HT-29 (cell line): Measurements from ENCODE around the gene IGFBP4. TPM values are rescaled to one million over a fixed set of nuclear protein-coding genes. Genes with fewer than 3 reads are reported as not detected.
"Not testable (repeated sequence)": the region's sequence is repeated elsewhere in the genome, so short reads cannot be mapped to it uniquely, and the experiment has no call there.

Experiments
- DNase-seq: peaks from one replicate; pipeline ENCODE4 v3.0.0-alpha.2; 2015; ENCODE audit warnings: low spot score
- total RNA-seq: library from RNA; depleted of rRNA; stranded (reverse); fragments of >200 nt; shearing (Covaris generic); gene quantifications from 2 replicates; pipeline ENCODE4 v1.2.3, GENCODE V29; 2014; rRNA removed

IGFBP4 gene
- total RNA-seq, result 62.5 and 69.6 TPM in 2 replicates

GRCh38 chr17:40443196-40443987 is at the start of gene IGFBP4:
Gene IGFBP4, plus strand, starts transcription at chr17:40443450. Its CDS starts 286 bp downstream, at chr17:40443736.
- peak; percentile 70 for DNase-seq

- DNase-seq, result peak; percentile 66
Observed at GRCh38 chr17:40399185-40399584, 44.1 kb upstream of the IGFBP4 start.

DNA sequence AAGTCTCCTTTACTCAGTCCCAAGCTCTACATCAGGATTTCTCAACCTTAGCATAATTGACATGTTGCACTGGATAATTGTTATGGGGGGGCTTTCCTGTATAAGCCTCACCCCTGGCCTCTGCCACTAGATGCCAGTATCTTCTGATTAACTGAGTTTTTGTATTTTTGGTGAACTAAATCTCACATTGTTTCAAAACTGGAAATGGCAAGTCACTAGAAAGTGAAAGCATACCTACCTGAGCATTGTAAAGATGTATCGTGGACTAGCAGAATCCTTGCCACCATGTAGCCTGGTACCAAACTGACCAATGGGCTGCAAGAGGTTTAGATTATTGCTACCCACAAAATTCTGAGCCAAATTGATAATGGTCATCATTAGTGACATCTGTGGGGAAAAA is 40.6 kb upstream of the IGFBP4 start:
- no peak for DNase-seq

DNA sequence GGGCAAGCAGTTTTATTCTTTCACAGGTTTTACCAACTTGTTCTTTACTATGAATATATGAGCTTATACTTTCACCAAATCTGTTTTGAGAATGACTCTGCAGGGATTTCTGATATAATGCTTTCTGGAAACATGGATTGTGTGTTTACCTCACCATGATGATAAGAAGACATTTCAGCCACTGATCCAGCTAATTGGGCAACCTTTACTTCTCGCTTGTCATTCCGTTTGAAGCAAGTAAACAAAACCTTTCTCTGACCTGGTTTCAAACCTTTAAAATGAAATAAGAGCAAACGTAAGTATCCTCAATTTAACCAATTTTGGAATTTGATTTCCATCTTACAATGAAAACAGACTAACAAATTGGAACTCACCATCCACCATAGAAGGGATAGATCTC is 39.2 kb upstream of the IGFBP4 start:
- no peak for DNase-seq

DNA sequence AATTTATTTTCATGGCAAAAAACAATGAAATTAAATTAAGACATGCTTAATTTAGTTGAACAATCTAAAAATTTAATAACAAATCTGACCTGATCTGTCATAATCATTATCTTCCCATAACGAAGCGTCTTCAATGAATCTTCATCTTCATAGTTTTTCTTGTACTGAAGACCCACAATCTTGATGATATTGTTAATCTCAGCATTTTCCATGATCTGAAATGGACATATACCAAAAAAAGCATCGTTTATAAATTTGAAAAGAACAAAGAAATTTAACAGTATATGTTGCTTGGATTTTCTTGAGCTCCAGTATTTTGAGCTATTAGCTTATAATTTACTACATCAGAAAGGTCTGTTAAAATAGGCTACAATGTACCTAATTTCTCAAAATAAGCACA is 35.8 kb upstream of the IGFBP4 start:
- no peak for DNase-seq

GRCh38 chr17:40409540-40409939 is 33.7 kb upstream of the IGFBP4 start:
- DNase-seq, result not testable (repeated sequence)

DNA sequence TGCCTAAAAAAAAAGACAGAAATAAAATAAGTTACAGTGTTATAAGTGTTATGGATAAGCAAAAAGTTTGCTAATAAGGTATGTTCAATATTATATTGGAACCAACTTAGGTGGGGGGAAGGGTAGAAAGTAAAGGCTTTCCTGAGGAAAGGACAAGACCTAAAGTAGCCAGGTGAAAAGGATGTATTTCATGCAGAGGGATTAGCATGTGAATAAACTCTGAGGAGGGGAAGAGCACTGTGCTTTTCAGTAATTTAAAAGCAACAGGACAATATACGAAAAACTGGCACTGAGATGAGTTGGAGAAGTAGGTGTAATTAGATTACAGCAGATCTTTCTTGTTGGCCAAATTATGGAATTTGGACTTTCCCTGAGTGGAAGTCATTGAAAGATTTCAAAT is 33.2 kb upstream of the IGFBP4 start:
- no peak for DNase-seq

GRCh38 chr17:40411821-40412220 is 31.4 kb upstream of the IGFBP4 start:
- no peak for DNase-seq

DNA sequence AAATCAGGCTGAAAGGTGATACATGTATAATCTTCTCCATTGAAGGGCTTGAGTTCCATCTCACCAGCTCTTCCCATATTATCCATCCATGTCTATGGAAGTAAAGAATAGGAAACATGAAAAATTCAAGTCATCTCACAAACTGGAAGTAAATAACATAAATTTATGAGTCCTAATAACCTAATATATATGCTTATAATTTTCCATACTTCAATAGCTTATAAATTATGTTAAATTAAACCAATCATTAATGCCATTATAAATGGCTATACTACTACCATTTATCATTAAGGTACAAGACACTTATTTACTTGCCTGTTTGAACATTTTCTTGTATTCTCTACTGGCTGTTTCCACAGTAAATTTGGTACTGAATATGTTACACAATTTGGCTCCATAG is 30.4 kb upstream of the IGFBP4 start:
- DNase-seq, result no peak

DNA sequence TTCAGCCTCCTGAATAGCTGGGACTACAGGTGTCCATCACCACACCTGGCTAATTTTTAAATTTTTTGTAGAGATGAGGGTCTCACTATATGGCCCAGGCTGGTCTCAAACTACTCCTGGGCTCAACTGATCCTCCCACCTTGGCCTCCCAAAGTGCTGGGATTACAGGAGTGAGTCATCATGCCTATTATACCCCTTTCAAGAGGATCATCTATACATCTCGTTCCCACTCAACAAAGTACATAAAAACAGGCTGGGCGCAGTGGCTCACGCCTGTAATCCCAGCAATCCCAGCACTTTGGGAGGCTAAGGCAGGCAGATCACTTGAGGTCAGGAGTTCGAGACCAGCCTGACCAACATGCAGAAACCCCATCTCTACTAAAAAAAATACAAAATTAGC is 28.9 kb upstream of the IGFBP4 start:
- not testable (repeated sequence) for DNase-seq

DNA sequence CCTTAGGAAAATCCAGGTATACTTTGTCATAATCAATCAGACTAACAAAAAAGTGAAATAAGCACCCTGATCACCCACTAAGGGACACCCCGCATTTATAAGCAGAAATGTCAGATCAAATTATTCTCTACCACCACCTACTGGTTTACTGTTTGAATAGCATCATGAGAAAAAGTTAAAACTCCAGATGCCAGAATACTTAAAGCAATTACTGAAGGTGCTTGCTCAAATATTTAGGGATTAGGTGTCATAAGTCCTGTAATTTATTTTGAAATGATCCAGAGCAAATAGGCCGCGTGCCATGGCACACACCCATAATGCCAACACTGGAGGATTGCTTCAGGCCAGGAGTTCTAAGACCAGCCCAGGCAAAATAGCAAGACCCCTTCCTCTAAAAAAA is 27.9 kb upstream of the IGFBP4 start:
- peak; percentile 62 for DNase-seq

DNA sequence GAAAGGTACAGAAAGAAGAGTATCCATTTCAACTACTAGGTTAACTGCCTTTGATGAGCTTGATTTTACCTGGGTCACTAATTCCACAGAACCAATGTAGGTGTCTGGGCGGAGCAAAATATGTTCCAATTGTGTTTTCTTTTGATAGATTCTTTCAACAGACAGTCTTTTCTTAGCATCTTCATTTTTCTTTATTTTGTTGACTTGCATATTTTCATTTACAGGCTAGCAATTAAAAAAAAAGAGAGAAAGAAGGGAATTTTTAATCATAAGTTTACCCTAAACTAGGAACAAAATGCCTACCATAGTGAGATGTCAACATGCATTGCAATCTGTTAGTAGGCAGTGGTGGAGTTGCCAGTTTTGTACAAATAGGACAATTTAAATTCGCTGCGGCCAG is 26.6 kb upstream of the IGFBP4 start:
- DNase-seq, result no peak

- DNase-seq, result peak; percentile 56
Observed at GRCh38 chr17:40417258-40417608, 26.0 kb upstream of the IGFBP4 start.

- DNase-seq, result peak; percentile 100
Observed at GRCh38 chr17:40417609-40418427, 25.4 kb upstream of the IGFBP4 start, which contains the start of gene TOP2A. Gene TOP2A, minus strand, starts transcription at chr17:40417896. Its CDS starts 105 bp downstream, at chr17:40417791.

- DNase-seq, result no peak
Observed at GRCh38 chr17:40418428-40418706, 24.9 kb upstream of the IGFBP4 start.

DNA sequence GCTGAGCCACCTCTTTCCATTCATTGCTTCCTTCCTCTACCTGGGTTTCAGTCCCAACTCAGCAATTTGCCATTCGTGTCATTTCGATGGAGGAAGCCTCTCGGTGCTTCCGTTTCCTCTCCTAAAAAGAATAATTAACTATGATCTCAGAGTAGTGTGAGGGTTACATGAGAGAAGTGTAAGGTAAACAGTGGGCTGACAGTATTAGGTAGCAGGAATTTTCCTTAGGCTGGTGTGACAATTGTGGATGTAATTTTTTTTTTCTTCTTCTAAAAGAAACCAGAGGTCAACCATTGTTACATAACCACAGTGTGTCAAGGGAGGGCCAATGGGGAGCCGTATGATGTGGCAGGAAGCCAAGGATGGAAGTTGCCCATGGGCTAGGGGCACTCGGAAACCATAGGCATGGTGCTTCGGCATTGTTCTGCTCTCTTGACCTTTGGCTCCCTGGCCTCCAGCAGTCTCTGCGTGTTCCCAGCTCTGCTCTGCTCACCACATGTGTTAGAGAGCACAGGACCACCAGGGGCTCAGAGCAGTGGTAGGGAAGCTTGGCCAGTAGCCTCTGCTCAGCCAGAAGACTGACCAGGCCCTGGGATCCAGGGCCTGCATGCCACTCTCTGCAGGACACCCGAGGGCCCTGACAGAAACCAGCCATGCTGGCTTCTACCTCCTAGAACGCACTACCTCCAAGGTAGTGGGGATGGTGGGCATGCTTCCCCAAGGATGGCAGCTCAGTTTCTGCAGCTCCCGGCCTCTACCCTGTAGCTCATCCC is 23.5 kb upstream of the IGFBP4 start:
- DNase-seq, result peak; percentile 40

DNA sequence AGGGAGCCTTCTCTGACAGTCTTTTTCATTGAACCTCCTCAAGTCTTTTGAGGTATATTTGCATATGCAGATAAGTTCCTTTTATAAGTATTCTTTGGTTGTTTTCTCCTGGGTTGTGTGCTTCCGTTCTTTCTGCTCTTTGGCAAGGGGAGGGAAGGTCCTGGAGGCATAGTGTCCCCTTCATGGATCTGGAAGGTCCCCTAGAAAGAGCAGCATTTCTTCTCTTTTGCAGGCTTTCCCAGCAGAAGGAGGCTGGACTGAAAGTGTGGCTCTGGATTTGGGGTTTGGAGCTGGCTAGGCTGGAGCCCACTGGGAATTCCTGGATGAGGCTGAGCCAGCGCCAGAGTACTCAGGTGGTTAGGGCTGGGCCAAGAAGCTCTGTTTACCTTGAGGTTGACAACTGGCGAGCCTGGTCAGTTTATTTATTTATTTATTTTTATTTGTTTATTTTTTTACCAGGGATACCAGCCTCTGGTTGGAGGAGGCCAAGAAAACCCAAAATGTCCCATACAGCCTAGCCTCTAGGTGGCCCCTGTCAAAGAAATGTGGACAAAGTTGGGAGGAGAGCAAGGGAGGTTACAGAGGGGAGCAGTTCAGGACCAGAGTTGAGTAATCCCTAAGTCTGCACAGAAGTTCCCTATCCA is 20.1 kb upstream of the IGFBP4 start:
- peak; percentile 68 for DNase-seq

DNA sequence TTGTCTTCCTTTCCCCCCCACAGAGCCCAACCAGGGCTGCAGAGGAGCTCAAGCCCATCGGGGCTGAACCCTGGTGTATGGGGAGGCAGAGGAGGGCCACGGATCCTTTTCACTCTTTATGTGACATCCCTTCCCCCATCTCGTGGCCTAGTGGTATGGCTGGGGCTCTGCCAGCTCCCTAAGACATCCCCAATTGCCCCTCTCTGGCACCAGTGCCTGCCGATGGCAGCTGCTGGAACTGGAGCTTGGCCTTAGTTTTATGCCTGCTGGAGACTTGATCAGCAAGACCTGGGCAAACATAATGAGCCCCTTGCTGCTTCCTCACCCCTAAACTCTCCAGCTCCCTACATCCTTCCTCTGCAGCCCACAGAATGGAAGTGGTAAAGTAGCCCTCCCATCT is 17.5 kb upstream of the IGFBP4 start:
- DNase-seq, result no peak

DNA sequence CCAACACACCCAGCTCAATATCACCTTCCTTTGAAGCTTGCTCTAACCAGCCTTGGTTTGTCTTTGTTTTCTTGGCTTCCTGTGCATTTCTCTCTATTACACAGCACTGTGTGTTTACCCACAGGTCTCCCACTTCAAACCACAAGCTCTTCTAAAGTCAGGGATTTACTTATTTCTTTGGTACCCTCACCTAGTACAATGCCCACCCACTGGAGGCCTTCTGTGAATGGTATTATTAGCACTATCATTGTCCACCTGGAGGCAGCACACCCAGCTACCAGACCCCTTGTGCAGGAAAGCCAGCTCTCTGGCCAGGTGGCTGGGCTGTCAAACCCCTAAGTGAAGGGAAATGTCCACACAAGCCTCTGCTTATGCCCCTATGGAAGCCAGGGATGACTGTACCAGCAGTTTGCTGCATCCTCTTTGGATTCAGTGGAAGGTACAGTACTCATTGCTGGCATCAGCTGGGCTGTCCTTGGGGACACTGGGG is 16.2 kb upstream of the IGFBP4 start:
- DNase-seq, result no peak

GRCh38 chr17:40430272-40431230 is 12.7 kb upstream of the IGFBP4 start:
- no peak for DNase-seq
